Neuronal stem cell (in vitro differentiated cells): Measurements from ENCODE around the gene GIGYF1. TPM values are rescaled to one million over a fixed set of nuclear protein-coding genes. Genes with fewer than 3 reads are reported as not detected.
A peak's percentile ranks its signal among the peaks of the same experiment; 100 is the strongest.

Experiments used
- DNase-seq: peaks from one replicate; pipeline ENCODE4 v3.0.0-alpha.2; 2013; ENCODE audit warnings: low spot score
- H2AFZ ChIP-seq: one replicate; pipeline ENCODE4 v1.6.1; 2013; ENCODE audit warnings: mild to moderate bottlenecking, low read length, inconsistent platforms
- H2AK5ac ChIP-seq: 2 replicates; pipeline ENCODE4 v1.6.1; 2013; ENCODE audit warnings: low read depth, mild to moderate bottlenecking, inconsistent platforms, low read length, moderate library complexity, mixed read lengths
- H2BK120ac ChIP-seq: 2 replicates; pipeline ENCODE4 v1.6.1; 2013; ENCODE audit warnings: low read depth, mild to moderate bottlenecking, inconsistent platforms, low read length, moderate library complexity, mixed read lengths
- H2BK12ac ChIP-seq: one replicate; pipeline ENCODE4 v1.6.1; 2013; ENCODE audit warnings: low read length, inconsistent platforms
- H2BK15ac ChIP-seq: 2 replicates; pipeline ENCODE4 v1.6.1; 2013; ENCODE audit warnings: mild to moderate bottlenecking, low read length, inconsistent platforms, mixed read lengths
- H2BK5ac ChIP-seq: one replicate; pipeline ENCODE4 v1.6.1; 2013; ENCODE audit warnings: inconsistent platforms, mild to moderate bottlenecking, low read length, moderate library complexity
- H3K14ac ChIP-seq: one replicate; pipeline ENCODE4 v1.6.1; 2013; ENCODE audit warnings: low read length, inconsistent platforms
- H3K18ac ChIP-seq: 2 replicates; pipeline ENCODE4 v1.6.1; 2013; ENCODE audit warnings: low read length, inconsistent platforms
- H3K23ac ChIP-seq: 2 replicates; pipeline ENCODE4 v1.6.1; 2013; ENCODE audit warnings: low read depth, mild to moderate bottlenecking, mixed read lengths, low read length, inconsistent platforms; ENCODE audit not compliant: poor library complexity
- H3K27ac ChIP-seq: replicated peaks from 3 replicates; pipeline ENCODE4 v1.5.1; 2013; ENCODE audit warnings: low read length, inconsistent platforms
- H3K27me3 ChIP-seq, 3 experiments: 2 replicates each; pipeline ENCODE4 v1.6.1; 2013; ENCODE audit warnings: low read length in 3 of 3, mild to moderate bottlenecking in 2 of 3, inconsistent platforms in 1 of 3, low read depth in 1 of 3, mixed read lengths in 1 of 3, moderate library complexity in 1 of 3; ENCODE audit not compliant: control insufficient read depth in 3 of 3, insufficient read depth in 3 of 3
- H3K36me3 ChIP-seq, 2 donors: replicated peaks in 1 of 2; 2 replicates each; pipeline ENCODE4 v1.6.1; 2013; ENCODE audit warnings: low read length in 2 of 2; ENCODE audit not compliant: control insufficient read depth in 2 of 2, insufficient read depth in 2 of 2
- H3K4ac ChIP-seq: 2 replicates; pipeline ENCODE4 v1.6.1; 2013; ENCODE audit warnings: inconsistent platforms, mild to moderate bottlenecking, low read length, moderate library complexity
- H3K4me1 ChIP-seq, 2 donors: 1 replicate in 1 of 2; 2 replicates in 1 of 2; pipeline ENCODE4 v1.6.1; 2013; ENCODE audit warnings: low read length in 2 of 2, low read depth in 1 of 2; ENCODE audit not compliant: control insufficient read depth in 2 of 2, insufficient read depth in 1 of 2
- H3K4me2 ChIP-seq: one replicate; pipeline ENCODE4 v1.6.1; 2013; ENCODE audit warnings: mild to moderate bottlenecking, low read length, inconsistent platforms; ENCODE audit not compliant: insufficient read depth, poor library complexity, severe bottlenecking
- H3K4me3 ChIP-seq, 2 donors: 2 replicates each; pipeline ENCODE4 v1.5.1; 2013; ENCODE audit warnings: low read length in 2 of 2, mild to moderate bottlenecking in 2 of 2, inconsistent platforms in 1 of 2, moderate library complexity in 1 of 2
- H3K79me1 ChIP-seq: one replicate; pipeline ENCODE4 v1.6.1; 2013; ENCODE audit warnings: low read depth, mild to moderate bottlenecking, inconsistent platforms, low read length, moderate library complexity
- H3K9ac ChIP-seq: one replicate; pipeline ENCODE4 v1.6.1; 2013; ENCODE audit warnings: mild to moderate bottlenecking, low read depth, low read length, inconsistent platforms; ENCODE audit not compliant: poor library complexity
- H3K9me3 ChIP-seq, 2 donors: replicated peaks in 1 of 2; 2 replicates each; pipeline versions ENCODE3 to v1.6.1; 2013; ENCODE audit warnings: low read length in 2 of 2, mild to moderate bottlenecking in 2 of 2, inconsistent platforms in 1 of 2, low read depth in 1 of 2, mixed read lengths in 1 of 2, moderate library complexity in 1 of 2; ENCODE audit not compliant: control insufficient read depth in 2 of 2, insufficient read depth in 1 of 2
- H4K8ac ChIP-seq: one replicate; pipeline ENCODE4 v1.6.1; 2013; ENCODE audit warnings: low read depth, mild to moderate bottlenecking, inconsistent platforms, low read length, moderate library complexity
- H4K91ac ChIP-seq: one replicate; pipeline ENCODE4 v1.6.1; 2013; ENCODE audit warnings: low read length, low read depth, mild to moderate bottlenecking, inconsistent platforms; ENCODE audit not compliant: poor library complexity
- whole genome bisulfite sequencing, 2 donors: extraction: QIAGEN DNeasy Blood & Tissue Kit; methylation state at CpG; one replicate each; pipeline ENCODE4 v1.1.7; 2013; ENCODE audit warnings: missing lambda C conversion rate in 2 of 2, mixed read lengths in 1 of 2; ENCODE audit not compliant: insufficient read length in 2 of 2, insufficient replicate concordance in 1 of 2; ENCODE audit errors: extremely low coverage in 2 of 2; 5-methylcytosine and 5-hydroxymethylcytosine counted together
- polyA plus RNA-seq, 2 experiments: library from polyadenylated mRNA; stranded (reverse); fragments of 200-250 nt; gene quantifications; one replicate each; pipeline ENCODE4 v1.2.3, GENCODE V29; 2013

The GIGYF1 gene
- 29.2 TPM for polyA plus RNA-seq (2013, experiment 1 of 2)
- 28.5 TPM for polyA plus RNA-seq (2013, experiment 2 of 2)

- H3K4me2 ChIP-seq, result peak within 1 kb of the TSS; percentile 69
- H2BK15ac ChIP-seq, result no peak within 1 kb of the TSS
- H3K27me3 ChIP-seq, result peaks cover 0 to 2% (median 0%) of the 10 kb centered on the region in 3 experiments
- H3K18ac ChIP-seq, result peak within 1 kb of the TSS; percentile 96
- H4K8ac ChIP-seq, result no peak within 1 kb of the TSS
- H4K91ac ChIP-seq, result no peak within 1 kb of the TSS
- peaks cover 9% of the 10 kb centered on the region for H3K79me1 ChIP-seq
- no peaks in the 10 kb centered on the region for H3K9me3 ChIP-seq
- no CpG with 5 or more reads among the region's 102 CpGs for WGBS, 2 donors
- H2AK5ac ChIP-seq, result peak within 1 kb of the TSS; percentile 79
- no peak within 1 kb of the TSS for H2BK120ac ChIP-seq
- peak within 1 kb of the TSS; percentile 63 for H3K27ac ChIP-seq
- peak within 1 kb of the TSS; percentile 74 to 79 for H3K4me3 ChIP-seq
- H3K9ac ChIP-seq, result peak within 1 kb of the TSS; percentile 95
- H3K4ac ChIP-seq, result no peak within 1 kb of the TSS
- no peak within 1 kb of the TSS for H2BK12ac ChIP-seq
- peak within 1 kb of the TSS; percentile 79 for H2AFZ ChIP-seq
- H3K23ac ChIP-seq, result no peak within 1 kb of the TSS
- no peak within 1 kb of the TSS for H3K14ac ChIP-seq
- H2BK5ac ChIP-seq, result peak within 1 kb of the TSS; percentile 7
- H3K4me1 ChIP-seq, result peaks cover 9 to 21% of the 10 kb centered on the region in 2 donors
- peaks cover 11 to 27% of the 10 kb centered on the region in 2 donors for H3K36me3 ChIP-seq
- no peak for DNase-seq
Measured at GRCh38 chr7:100694098-100694745, at the start of gene GIGYF1. GIGYF1 (minus strand) TSS chr7:100694250; CDS start chr7:100688238, 6,012 bp downstream.

- Histone ChIP-seq H3K27ac (no peak overlapping the region), H2AK5ac (no peak overlapping the region), H3K27me3 (no peaks in the 10 kb centered on the region), H4K8ac (no peak overlapping the region), H2BK12ac (no peak overlapping the region), H3K9me3 (peaks cover 0 to 2% of the 10 kb centered on the region in 2 donors), H3K4me1 (no peaks in the 10 kb centered on the region), H2BK15ac (no peak overlapping the region), H3K36me3 (no peaks in the 10 kb centered on the region), H3K4me2 (no peak overlapping the region), H3K79me1 (no peaks in the 10 kb centered on the region), H3K14ac (no peak overlapping the region), H4K91ac (no peak overlapping the region), H3K4ac (no peak overlapping the region), H2BK120ac (no peak overlapping the region), H3K9ac (no peak overlapping the region), H3K23ac (no peak overlapping the region), H3K18ac (no peak overlapping the region), H2AFZ (no peak overlapping the region), H3K4me3 (no peak overlapping the region), H2BK5ac (no peak overlapping the region)
- no CpG with 5 or more reads among the region's 6 CpGs for WGBS, 2 donors
- no peak for DNase-seq
Measured at GRCh38 chr7:100739934-100740333, 45.9 kb upstream of the GIGYF1 start.

GRCh38 chr7:100736671-100737070 is 42.6 kb upstream of the GIGYF1 start:
- H3K36me3 ChIP-seq, result no peaks in the 10 kb centered on the region
- no peaks in the 10 kb centered on the region for H3K4me1 ChIP-seq
- no peak overlapping the region for H3K23ac ChIP-seq
- no peak overlapping the region for H2AK5ac ChIP-seq
- H2BK12ac ChIP-seq, result no peak overlapping the region
- H2BK15ac ChIP-seq, result no peak overlapping the region
- no peaks in the 10 kb centered on the region for H3K9me3 ChIP-seq
- H3K27ac ChIP-seq, result no peak overlapping the region
- no peak overlapping the region for H3K4ac ChIP-seq
- no peak overlapping the region for H3K4me2 ChIP-seq
- no CpG with 5 or more reads among the region's 13 CpGs for WGBS, 2 donors
- H3K9ac ChIP-seq, result no peak overlapping the region
- no peak overlapping the region for H4K8ac ChIP-seq
- H3K14ac ChIP-seq, result no peak overlapping the region
- DNase-seq, result no peak
- H3K27me3 ChIP-seq, result no peaks in the 10 kb centered on the region
- H3K18ac ChIP-seq, result no peak overlapping the region
- H4K91ac ChIP-seq, result no peak overlapping the region
- no peak overlapping the region for H2BK120ac ChIP-seq
- no peak overlapping the region for H2BK5ac ChIP-seq
- H3K4me3 ChIP-seq, result no peak overlapping the region
- H3K79me1 ChIP-seq, result no peaks in the 10 kb centered on the region
- H2AFZ ChIP-seq, result no peak overlapping the region

GRCh38 chr7:100735730-100736129 is 41.7 kb upstream of the GIGYF1 start:
- WGBS, 2 donors, result no CpG with 5 or more reads among the region's 7 CpGs

More at GRCh38 chr7:100735730-100736129, 41.7 kb upstream of the GIGYF1 start:
- Histone ChIP-seq H2BK15ac (no peak overlapping the region), H2BK120ac (no peak overlapping the region), H3K14ac (no peak overlapping the region), H3K4me1 (no peaks in the 10 kb centered on the region), H3K9me3 (no peaks in the 10 kb centered on the region), H3K4me2 (no peak overlapping the region), H3K4ac (no peak overlapping the region), H3K23ac (no peak overlapping the region), H3K27ac (no peak overlapping the region), H3K4me3 (no peak overlapping the region), H2AK5ac (no peak overlapping the region), H2AFZ (no peak overlapping the region), H3K36me3 (no peaks in the 10 kb centered on the region), H2BK5ac (no peak overlapping the region), H4K8ac (no peak overlapping the region), H3K9ac (no peak overlapping the region), H3K18ac (no peak overlapping the region), H2BK12ac (no peak overlapping the region), H4K91ac (no peak overlapping the region), H3K79me1 (no peaks in the 10 kb centered on the region), H3K27me3 (no peaks in the 10 kb centered on the region)
- no peak for DNase-seq
